ENCODE data around the gene PRDX4. TPM values are rescaled to one million over a fixed set of nuclear protein-coding genes. Genes with fewer than 3 reads are reported as not detected.
"Not testable (repeated sequence)": the region's sequence is repeated elsewhere in the genome, so short reads cannot be mapped to it uniquely, and the experiment has no call there.

PRDX4 gene
- polyA plus RNA-seq, 1 donor (not counting 4 experiments of a cell fraction or from before 2014, with no cell fraction given) = 101 TPM

DNA sequence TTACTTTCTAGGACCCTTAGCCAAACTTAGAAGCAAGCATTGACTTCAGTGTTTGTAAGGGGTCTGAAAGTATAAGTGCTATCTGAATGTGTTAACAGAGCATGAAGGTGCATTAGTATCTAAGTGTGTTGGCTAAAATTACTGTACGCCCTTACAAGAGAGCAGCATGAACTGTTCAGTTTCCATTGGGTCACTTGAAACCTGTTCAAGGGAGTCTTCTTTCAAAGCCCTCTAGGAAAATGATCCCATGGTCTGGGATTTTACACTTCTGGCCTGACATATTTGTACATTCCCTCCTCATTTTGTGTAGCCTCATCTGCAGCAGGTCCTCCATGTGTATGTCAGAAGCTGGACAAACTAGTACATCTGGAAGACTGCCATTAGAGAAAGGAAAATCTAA lies 3.2 kb downstream of the PRDX4 start:
- dilution Hi-C loops (cut with MboI; ENCODE audit: extremely low pct_ligation_motif_present, low sequenced_read_pairs) = no loop called here
- Histone ChIP-seq H3K4me2 (ENCODE audit: control insufficient read depth, extremely low read depth, insufficient read depth, low read depth, low read length) (no peak overlapping the region), H2AFZ (ENCODE audit: control insufficient read depth, low read length) (no peak overlapping the region), H3K4me1 (ENCODE audit: control insufficient read depth, extremely low read depth, insufficient read depth, low read length) (peaks cover 3% of the 10 kb centered on the region), H3K79me2 (ENCODE audit: control insufficient read depth, insufficient read depth, low read length) (peaks cover 11% of the 10 kb centered on the region), H4K20me1 (ENCODE audit: control insufficient read depth, extremely low read depth, insufficient read depth, low read length) (no peaks in the 10 kb centered on the region), H3K4me3 (ENCODE audit: control insufficient read depth in 2 of 3, extremely low read depth in 1 of 3, insufficient read depth in 2 of 3, low read depth in 1 of 3, low read length in 3 of 3) (no peak overlapping the region), H3K9ac (ENCODE audit: control insufficient read depth, extremely low read depth, insufficient read depth, low read length) (no peak overlapping the region), H3K36me3 (ENCODE audit: control insufficient read depth in 2 of 2, extremely low read depth in 1 of 2, insufficient read depth in 2 of 2, low read length in 2 of 2) (peaks cover 0 to 2% of the 10 kb centered on the region in 2 experiments), H3K9me3 (ENCODE audit: control insufficient read depth, low read depth, low read length) (no peaks in the 10 kb centered on the region), H3K27me3 (ENCODE audit: control insufficient read depth, extremely low read depth, insufficient read depth, low read length) (no peaks in the 10 kb centered on the region), H3K27ac (ENCODE audit: control insufficient read depth, insufficient read depth, low read length) (no peak overlapping the region), H3K9me1 (ENCODE audit: control insufficient read depth, extremely low read depth, insufficient read depth, low read length) (no peaks in the 10 kb centered on the region)
- DNase-seq (ENCODE audit: low read depth, low spot score) (no peak), FAIRE-seq (no peak)
- TF ChIP-seq, protein P1, sequence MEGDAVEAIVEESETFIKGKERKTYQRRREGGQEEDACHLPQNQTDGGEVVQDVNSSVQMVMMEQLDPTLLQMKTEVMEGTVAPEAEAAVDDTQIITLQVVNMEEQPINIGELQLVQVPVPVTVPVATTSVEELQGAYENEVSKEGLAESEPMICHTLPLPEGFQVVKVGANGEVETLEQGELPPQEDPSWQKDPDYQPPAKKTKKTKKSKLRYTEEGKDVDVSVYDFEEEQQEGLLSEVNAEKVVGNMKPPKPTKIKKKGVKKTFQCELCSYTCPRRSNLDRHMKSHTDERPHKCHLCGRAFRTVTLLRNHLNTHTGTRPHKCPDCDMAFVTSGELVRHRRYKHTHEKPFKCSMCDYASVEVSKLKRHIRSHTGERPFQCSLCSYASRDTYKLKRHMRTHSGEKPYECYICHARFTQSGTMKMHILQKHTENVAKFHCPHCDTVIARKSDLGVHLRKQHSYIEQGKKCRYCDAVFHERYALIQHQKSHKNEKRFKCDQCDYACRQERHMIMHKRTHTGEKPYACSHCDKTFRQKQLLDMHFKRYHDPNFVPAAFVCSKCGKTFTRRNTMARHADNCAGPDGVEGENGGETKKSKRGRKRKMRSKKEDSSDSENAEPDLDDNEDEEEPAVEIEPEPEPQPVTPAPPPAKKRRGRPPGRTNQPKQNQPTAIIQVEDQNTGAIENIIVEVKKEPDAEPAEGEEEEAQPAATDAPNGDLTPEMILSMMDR (optimal IDR thresholded peaks at IDR 0.05 in 1 of 3, IDR thresholded peaks at IDR 0.05 in 1 of 3, conservative IDR thresholded peaks at IDR 0.05 in 1 of 3; ENCODE audit: extremely low read depth in 1 of 3, insufficient read depth in 2 of 3, low read length in 3 of 3) = no peak

- DNase-seq (ENCODE audit: low read depth, low spot score) (no peak), FAIRE-seq (no peak)
- H3K4me2 ChIP-seq (ENCODE audit: control insufficient read depth, extremely low read depth, insufficient read depth, low read depth, low read length) = no peak overlapping the region
- H3K27me3 ChIP-seq (ENCODE audit: control insufficient read depth, extremely low read depth, insufficient read depth, low read length) = no peaks in the 10 kb centered on the region
- peaks cover 0 to 2% of the 10 kb centered on the region in 2 experiments for H3K36me3 ChIP-seq (ENCODE audit: control insufficient read depth in 2 of 2, extremely low read depth in 1 of 2, insufficient read depth in 2 of 2, low read length in 2 of 2)
- no peak overlapping the region for H2AFZ ChIP-seq (ENCODE audit: control insufficient read depth, low read length)
- peaks cover 3% of the 10 kb centered on the region for H3K4me1 ChIP-seq (ENCODE audit: control insufficient read depth, extremely low read depth, insufficient read depth, low read length)
- no peak overlapping the region for H3K9ac ChIP-seq (ENCODE audit: control insufficient read depth, extremely low read depth, insufficient read depth, low read length)
- no peaks in the 10 kb centered on the region for H3K9me3 ChIP-seq (ENCODE audit: control insufficient read depth, low read depth, low read length)
- no peak for TF ChIP-seq EZH2 (IDR thresholded peaks at IDR 0.05; ENCODE audit: low read length)
- TF ChIP-seq, protein P1 (optimal IDR thresholded peaks at IDR 0.05 in 1 of 3, IDR thresholded peaks at IDR 0.05 in 1 of 3, conservative IDR thresholded peaks at IDR 0.05 in 1 of 3; ENCODE audit: extremely low read depth in 1 of 3, insufficient read depth in 2 of 3, low read length in 3 of 3) = no peak
- H3K27ac ChIP-seq (ENCODE audit: control insufficient read depth, insufficient read depth, low read length) = no peak overlapping the region
- no peak overlapping the region for H3K4me3 ChIP-seq (ENCODE audit: control insufficient read depth in 2 of 3, extremely low read depth in 1 of 3, insufficient read depth in 2 of 3, low read depth in 1 of 3, low read length in 3 of 3)
- no peaks in the 10 kb centered on the region for H4K20me1 ChIP-seq (ENCODE audit: control insufficient read depth, extremely low read depth, insufficient read depth, low read length)
- H3K9me1 ChIP-seq (ENCODE audit: control insufficient read depth, extremely low read depth, insufficient read depth, low read length) = no peaks in the 10 kb centered on the region
- dilution Hi-C loops (cut with MboI; ENCODE audit: extremely low pct_ligation_motif_present, low sequenced_read_pairs) = no loop called here
- H3K79me2 ChIP-seq (ENCODE audit: control insufficient read depth, insufficient read depth, low read length) = peaks cover 11% of the 10 kb centered on the region
These were observed 5.8 kb downstream of the PRDX4 start for GRCh38 chrX:23673108-23673507.

GRCh38 chrX:23676486-23676885 lies 9.2 kb downstream of the PRDX4 start:
- H2AFZ ChIP-seq (ENCODE audit: control insufficient read depth, low read length); H3K36me3 ChIP-seq (ENCODE audit: control insufficient read depth in 2 of 2, extremely low read depth in 1 of 2, insufficient read depth in 2 of 2, low read length in 2 of 2); H3K27ac ChIP-seq (ENCODE audit: control insufficient read depth, insufficient read depth, low read length); H3K4me1 ChIP-seq (ENCODE audit: control insufficient read depth, extremely low read depth, insufficient read depth, low read length); H3K4me3 ChIP-seq (ENCODE audit: control insufficient read depth in 2 of 3, extremely low read depth in 1 of 3, insufficient read depth in 2 of 3, low read depth in 1 of 3, low read length in 3 of 3); H3K9me3 ChIP-seq (ENCODE audit: control insufficient read depth, low read depth, low read length); H3K27me3 ChIP-seq (ENCODE audit: control insufficient read depth, extremely low read depth, insufficient read depth, low read length); DNase-seq (ENCODE audit: low read depth, low spot score); H3K9ac ChIP-seq (ENCODE audit: control insufficient read depth, extremely low read depth, insufficient read depth, low read length); dilution Hi-C loops (cut with MboI; ENCODE audit: extremely low pct_ligation_motif_present, low sequenced_read_pairs); FAIRE-seq; H4K20me1 ChIP-seq (ENCODE audit: control insufficient read depth, extremely low read depth, insufficient read depth, low read length); H3K79me2 ChIP-seq (ENCODE audit: control insufficient read depth, insufficient read depth, low read length); H3K4me2 ChIP-seq (ENCODE audit: control insufficient read depth, extremely low read depth, insufficient read depth, low read depth, low read length); H3K9me1 ChIP-seq (ENCODE audit: control insufficient read depth, extremely low read depth, insufficient read depth, low read length): not testable (repeated sequence)

Data from keratinocyte (primary cell).